NCI-H2196 (cell line): ENCODE data around the gene DNAJB1.

ENCODE experiments used
- DNase-seq: peaks from one replicate; lab custom pipeline; 2025; ENCODE audit not compliant: unreplicated experiment; lab: John Stamatoyannopoulos, UW

DNAJB1 gene

GRCh38 chr19:14496834-14497227 is 21.4 kb downstream of the DNAJB1 start:
- no peak for DNase-seq

- peak; percentile 98 for DNase-seq
Observed at GRCh38 chr19:14496029-14496833, 22.0 kb downstream of the DNAJB1 start, which contains the start of gene GIPC1. Gene GIPC1, minus strand, starts transcription at chr19:14496127. Its CDS starts 13,151 bp downstream, at chr19:14482976.

- DNase-seq = no peak
Observed at GRCh38 chr19:14495672-14496028, 22.5 kb downstream of the DNAJB1 start.

- DNase-seq = no peak
Observed at GRCh38 chr19:14494910-14495671, 23.1 kb downstream of the DNAJB1 start.

- DNase-seq = no peak
Observed at GRCh38 chr19:14494411-14494810, 23.8 kb downstream of the DNAJB1 start.

GRCh38 chr19:14492756-14493337 is 25.4 kb downstream of the DNAJB1 start:
- no peak for DNase-seq

GRCh38 chr19:14487370-14488125 is 30.6 kb downstream of the DNAJB1 start:
- no peak for DNase-seq

- no peak for DNase-seq
Observed at GRCh38 chr19:14482172-14482941, 35.8 kb downstream of the DNAJB1 start.

- DNase-seq = no peak
Observed at GRCh38 chr19:14480700-14481079, 37.5 kb downstream of the DNAJB1 start.

GRCh38 chr19:14479975-14480699 is 38.1 kb downstream of the DNAJB1 start:
- DNase-seq = peak; percentile 41

GRCh38 chr19:14479309-14479974 is 38.8 kb downstream of the DNAJB1 start:
- no peak for DNase-seq

GRCh38 chr19:14478113-14478545 is 40.1 kb downstream of the DNAJB1 start:
- DNase-seq = no peak

GRCh38 chr19:14477418-14478112 is 40.6 kb downstream of the DNAJB1 start:
- DNase-seq = no peak

- DNase-seq = peak; percentile 38
Observed at GRCh38 chr19:14476673-14477401, 41.4 kb downstream of the DNAJB1 start.

GRCh38 chr19:14476327-14476672 is 41.9 kb downstream of the DNAJB1 start:
- DNase-seq = no peak

GRCh38 chr19:14475251-14476073 is 42.7 kb downstream of the DNAJB1 start, which contains the start of gene PTGER1:
Gene PTGER1, minus strand, starts transcription at chr19:14475354. Its CDS starts 1,034 bp downstream, at chr19:14474320.
- no peak for DNase-seq

- no peak for DNase-seq
Observed at GRCh38 chr19:14474827-14475226, 43.4 kb downstream of the DNAJB1 start.
